ENCODE data around the gene CTTNBP2NL.

The CTTNBP2NL gene

DNA sequence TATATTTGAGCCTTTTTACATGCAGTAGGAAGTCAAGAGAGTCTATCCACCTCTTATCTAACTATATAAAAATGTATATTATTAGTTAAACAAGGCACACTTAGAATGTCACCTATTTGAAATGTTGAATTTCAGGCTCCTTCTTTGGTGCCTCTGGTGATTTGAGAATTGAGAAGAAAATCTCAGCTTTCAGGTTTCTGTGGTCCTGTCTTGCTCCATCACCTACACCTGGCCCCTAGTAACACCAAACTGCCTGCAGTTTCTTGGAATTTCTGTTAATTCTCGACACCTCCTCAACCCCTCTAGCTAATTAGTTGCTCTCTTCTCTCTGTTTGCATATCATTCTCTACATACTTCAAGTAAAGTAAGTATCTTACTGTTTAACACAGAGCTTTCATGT, 57.9 kb downstream of the CTTNBP2NL start:
- Histone ChIP-seq H3K9me3 (no peaks in the 10 kb centered on the region), H3K36me3 (peaks cover 32 to 72% (median 66%) of the 10 kb centered on the region in 3 donors), H3K27me3 (no peaks in the 10 kb centered on the region), H3K4me3 (no peak overlapping the region), H3K27ac (no peak overlapping the region), H3K4me1 (peaks cover 0 to 7% (median 3%) of the 10 kb centered on the region in 4 donors)
- TF ChIP-seq, protein P1, sequence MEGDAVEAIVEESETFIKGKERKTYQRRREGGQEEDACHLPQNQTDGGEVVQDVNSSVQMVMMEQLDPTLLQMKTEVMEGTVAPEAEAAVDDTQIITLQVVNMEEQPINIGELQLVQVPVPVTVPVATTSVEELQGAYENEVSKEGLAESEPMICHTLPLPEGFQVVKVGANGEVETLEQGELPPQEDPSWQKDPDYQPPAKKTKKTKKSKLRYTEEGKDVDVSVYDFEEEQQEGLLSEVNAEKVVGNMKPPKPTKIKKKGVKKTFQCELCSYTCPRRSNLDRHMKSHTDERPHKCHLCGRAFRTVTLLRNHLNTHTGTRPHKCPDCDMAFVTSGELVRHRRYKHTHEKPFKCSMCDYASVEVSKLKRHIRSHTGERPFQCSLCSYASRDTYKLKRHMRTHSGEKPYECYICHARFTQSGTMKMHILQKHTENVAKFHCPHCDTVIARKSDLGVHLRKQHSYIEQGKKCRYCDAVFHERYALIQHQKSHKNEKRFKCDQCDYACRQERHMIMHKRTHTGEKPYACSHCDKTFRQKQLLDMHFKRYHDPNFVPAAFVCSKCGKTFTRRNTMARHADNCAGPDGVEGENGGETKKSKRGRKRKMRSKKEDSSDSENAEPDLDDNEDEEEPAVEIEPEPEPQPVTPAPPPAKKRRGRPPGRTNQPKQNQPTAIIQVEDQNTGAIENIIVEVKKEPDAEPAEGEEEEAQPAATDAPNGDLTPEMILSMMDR (IDR thresholded peaks at IDR 0.05), result no peak
- no peak for DNase-seq
- intact Hi-C loops (cut with DNase I; ENCODE audit: low total_unique reads), result no loop called here

- no peak for DNase-seq
- no peak overlapping the region for H3K4me3 ChIP-seq
- no peaks in the 10 kb centered on the region for H3K9me3 ChIP-seq
- H3K4me1 ChIP-seq, result peaks cover 0 to 7% (median 3%) of the 10 kb centered on the region in 4 donors
- peaks cover 28 to 72% (median 66%) of the 10 kb centered on the region in 3 donors for H3K36me3 ChIP-seq
- no peaks in the 10 kb centered on the region for H3K27me3 ChIP-seq
- no peak overlapping the region for H3K27ac ChIP-seq
- TF ChIP-seq, protein P1 (IDR thresholded peaks at IDR 0.05), result no peak
- intact Hi-C loops (cut with DNase I; ENCODE audit: low total_unique reads), result no loop called here
These were observed 58.3 kb downstream of the CTTNBP2NL start for GRCh38 chr1:112454316-112454715.

- TF ChIP-seq, protein P1 (IDR thresholded peaks at IDR 0.05), result no peak
- intact Hi-C loops (cut with DNase I; ENCODE audit: low total_unique reads), result no loop called here
- H3K27ac ChIP-seq, result no peak overlapping the region
- no peaks in the 10 kb centered on the region for H3K27me3 ChIP-seq
- no peak for DNase-seq
- H3K36me3 ChIP-seq, result peaks cover 27 to 65% (median 59%) of the 10 kb centered on the region in 3 donors
- H3K4me3 ChIP-seq, result no peak overlapping the region
- no peaks in the 10 kb centered on the region for H3K4me1 ChIP-seq
- H3K9me3 ChIP-seq, result no peaks in the 10 kb centered on the region
These were observed 61.2 kb downstream of the CTTNBP2NL start for GRCh38 chr1:112457241-112457640.

- Histone ChIP-seq H3K4me1 (no peaks in the 10 kb centered on the region), H3K27ac (no peak overlapping the region), H3K27me3 (no peaks in the 10 kb centered on the region), H3K4me3 (no peak overlapping the region), H3K36me3 (peaks cover 27 to 63% (median 59%) of the 10 kb centered on the region in 3 donors), H3K9me3 (no peaks in the 10 kb centered on the region)
- no peak for DNase-seq
- intact Hi-C loops (cut with DNase I; ENCODE audit: low total_unique reads), result no loop called here
- TF ChIP-seq, protein P1 (IDR thresholded peaks at IDR 0.05), result no peak
These were observed 61.9 kb downstream of the CTTNBP2NL start for GRCh38 chr1:112457955-112458354.

DNA sequence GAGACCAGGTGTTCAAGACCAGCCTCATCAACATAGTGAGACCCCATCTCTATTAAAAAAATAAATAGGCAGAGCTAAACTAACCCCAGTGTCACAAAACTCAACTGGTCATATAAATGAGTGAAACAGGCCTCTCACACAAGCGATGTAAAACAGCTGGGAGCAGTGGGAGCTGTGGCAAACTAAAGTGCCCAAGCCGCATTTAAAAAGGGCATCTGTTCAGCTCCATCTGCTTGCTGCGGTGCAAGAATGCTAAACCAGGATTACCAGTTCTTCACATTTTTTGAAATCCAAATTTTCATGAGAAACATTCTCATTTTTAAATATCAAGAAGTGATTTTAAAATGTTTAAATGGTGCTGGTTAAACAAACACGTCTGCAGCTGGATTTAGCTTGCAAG, 62.7 kb downstream of the CTTNBP2NL start:
- TF ChIP-seq, protein P1 (IDR thresholded peaks at IDR 0.05), result no peak
- peaks cover 27 to 55% (median 54%) of the 10 kb centered on the region in 3 donors for H3K36me3 ChIP-seq
- H3K4me1 ChIP-seq, result peaks cover 0 to 4% (median 0%) of the 10 kb centered on the region in 4 donors
- no peak for DNase-seq
- no peak overlapping the region for H3K27ac ChIP-seq
- no peaks in the 10 kb centered on the region for H3K9me3 ChIP-seq
- no peaks in the 10 kb centered on the region for H3K27me3 ChIP-seq
- H3K4me3 ChIP-seq, result no peak overlapping the region
- intact Hi-C loops (cut with DNase I; ENCODE audit: low total_unique reads), result no loop called here

DNA sequence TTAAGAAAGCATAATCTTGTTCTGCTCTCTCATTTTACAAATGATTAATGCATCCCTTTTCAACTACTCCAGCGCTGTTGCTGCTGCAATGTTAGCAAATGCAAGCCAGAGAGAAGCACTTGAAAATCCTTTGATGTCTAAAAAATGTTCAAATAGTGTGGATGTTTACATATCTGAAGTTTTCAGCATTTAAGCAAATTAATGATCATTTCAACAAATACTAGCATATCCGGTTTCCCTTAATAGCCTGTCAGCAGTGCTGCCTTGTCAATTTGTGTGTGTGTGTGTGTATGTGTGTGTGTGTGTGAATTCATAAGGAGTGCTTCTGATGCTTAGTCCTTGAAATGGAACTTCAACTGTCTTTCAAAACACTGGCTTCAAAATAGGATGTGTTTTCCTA, 64.6 kb downstream of the CTTNBP2NL start:
- Histone ChIP-seq H3K27me3 (no peaks in the 10 kb centered on the region), H3K27ac (no peak overlapping the region), H3K4me3 (no peak overlapping the region), H3K4me1 (peaks cover 0 to 23% (median 5%) of the 10 kb centered on the region in 4 donors), H3K9me3 (no peaks in the 10 kb centered on the region), H3K36me3 (peaks cover 16 to 37% (median 36%) of the 10 kb centered on the region in 3 donors)
- TF ChIP-seq, protein P1 (IDR thresholded peaks at IDR 0.05), result no peak
- intact Hi-C loops (cut with DNase I; ENCODE audit: low total_unique reads), result no loop called here
- DNase-seq, result no peak
